Umbilical cord (tissue), 2 donors: ENCODE data around the gene MCC. TPM values are rescaled to one million over a fixed set of nuclear protein-coding genes. Genes with fewer than 3 reads are reported as not detected.
"Not testable (repeated sequence)": the region's sequence is repeated elsewhere in the genome, so short reads cannot be mapped to it uniquely, and the experiment has no call there.

Experiments
- DNase-seq: peaks from one replicate; pipeline ENCODE4 v3.0.0-alpha.2; 2015; ENCODE audit warnings: low spot score
- total RNA-seq: library from RNA; depleted of rRNA; stranded (reverse); fragments of >200 nt; gene quantifications from one replicate; pipeline ENCODE4 v1.2.3, GENCODE V29; 2014; ENCODE audit warnings: low replicate concordance; ENCODE audit not compliant: insufficient read depth

Gene MCC
- total RNA-seq, 1 donor from 2014 or later, result 65.2 TPM

GRCh38 chr5:113425909-113426308 lies 62.3 kb downstream of the MCC start:
- no peak for DNase-seq

GRCh38 chr5:113421693-113422092 lies 66.6 kb downstream of the MCC start:
- no peak for DNase-seq

GRCh38 chr5:113405530-113405929 lies 82.7 kb downstream of the MCC start:
- DNase-seq, result no peak

- no peak for DNase-seq
These were observed 84.0 kb downstream of the MCC start for GRCh38 chr5:113404269-113404668.

- not testable (repeated sequence) for DNase-seq
These were observed 90.3 kb downstream of the MCC start for GRCh38 chr5:113397986-113398385.

GRCh38 chr5:113397046-113397445 lies 91.2 kb downstream of the MCC start:
- no peak for DNase-seq

- no peak for DNase-seq
These were observed 93.6 kb downstream of the MCC start for GRCh38 chr5:113394658-113395057.

- no peak for DNase-seq
These were observed 98.0 kb downstream of the MCC start for GRCh38 chr5:113390224-113390623.

GRCh38 chr5:113389116-113389515 lies 99.1 kb downstream of the MCC start:
- DNase-seq, result no peak

GRCh38 chr5:113387844-113388243 lies 100.4 kb downstream of the MCC start:
- no peak for DNase-seq

GRCh38 chr5:113384782-113385285 lies 103.4 kb downstream of the MCC start:
- DNase-seq, result no peak

GRCh38 chr5:113382731-113383130 lies 105.5 kb downstream of the MCC start:
- no peak for DNase-seq

GRCh38 chr5:113381791-113382190 lies 106.5 kb downstream of the MCC start:
- no peak for DNase-seq

- no peak for DNase-seq
These were observed 107.4 kb downstream of the MCC start for GRCh38 chr5:113380807-113381326.

- peak; percentile 66 for DNase-seq
These were observed 108.1 kb downstream of the MCC start for GRCh38 chr5:113379936-113380806.

- peak; percentile 76 for DNase-seq
These were observed 109.2 kb downstream of the MCC start for GRCh38 chr5:113378959-113379541.

- DNase-seq, result no peak
These were observed 109.7 kb downstream of the MCC start for GRCh38 chr5:113378514-113378913.

GRCh38 chr5:113378081-113378480 lies 110.2 kb downstream of the MCC start:
- DNase-seq, result no peak

GRCh38 chr5:113376640-113377039 lies 111.6 kb downstream of the MCC start:
- DNase-seq, result no peak

- DNase-seq, result no peak
These were observed 112.7 kb downstream of the MCC start for GRCh38 chr5:113375480-113376060.

GRCh38 chr5:113373426-113373825 lies 114.8 kb downstream of the MCC start:
- DNase-seq, result no peak

- DNase-seq, result no peak
These were observed 116.5 kb downstream of the MCC start for GRCh38 chr5:113371721-113372196.
